Endodermal cell (in vitro differentiated cells): Measurements from ENCODE around the gene ADGRD2. TPM values are rescaled to one million over a fixed set of nuclear protein-coding genes. Genes with fewer than 3 reads are reported as not detected.

Source experiments
- DNase-seq: peaks from one replicate; pipeline ENCODE4 v3.0.0-alpha.2; 2017
- H3K27ac ChIP-seq: 2 replicates; pipeline ENCODE4 v1.5.1; 2013; ENCODE audit warnings: mild to moderate bottlenecking, low read depth, low read length, moderate library complexity
- H3K27me3 ChIP-seq: 2 replicates; pipeline ENCODE4 v1.6.1; 2013; ENCODE audit warnings: mild to moderate bottlenecking, low read length, moderate library complexity; ENCODE audit not compliant: insufficient read depth, control insufficient read depth, poor library complexity, severe bottlenecking
- H3K36me3 ChIP-seq: 2 replicates; pipeline ENCODE4 v1.7.0; 2013; ENCODE audit warnings: mild to moderate bottlenecking, low read length, moderate library complexity; ENCODE audit not compliant: control insufficient read depth, insufficient read depth
- H3K4me1 ChIP-seq: one replicate; pipeline ENCODE4 v1.7.0; 2013; ENCODE audit warnings: low read length; ENCODE audit not compliant: control insufficient read depth, insufficient read depth
- H3K4me3 ChIP-seq: 2 replicates; pipeline ENCODE4 v1.5.1; 2013; ENCODE audit warnings: mild to moderate bottlenecking, low read length, moderate library complexity
- H3K9ac ChIP-seq: 2 replicates; pipeline ENCODE4 v1.6.1; 2013; ENCODE audit warnings: mild to moderate bottlenecking, low read length, moderate library complexity; ENCODE audit not compliant: poor library complexity, severe bottlenecking; ENCODE audit errors: extremely low read depth
- H3K9me3 ChIP-seq: 2 replicates; pipeline ENCODE4 v1.6.1; 2013; ENCODE audit warnings: mild to moderate bottlenecking, low read length, moderate library complexity; ENCODE audit not compliant: control insufficient read depth
- H3K27ac Mint-ChIP-seq: 2 replicates; pipeline ENCODE4 v1.8.0; 2020; ENCODE audit warnings: mixed read lengths
- H3K27me3 Mint-ChIP-seq: 2 replicates; pipeline ENCODE4 v1.8.0; 2021; ENCODE audit warnings: mild to moderate bottlenecking, mixed read lengths; ENCODE audit not compliant: insufficient read depth
- H3K36me3 Mint-ChIP-seq: 2 replicates; pipeline ENCODE4 v1.8.0; 2020; ENCODE audit warnings: low read depth, mixed read lengths
- H3K4me1 Mint-ChIP-seq: 2 replicates; pipeline ENCODE4 v1.8.0; 2020; ENCODE audit warnings: mixed read lengths
- H3K4me3 Mint-ChIP-seq: 2 replicates; pipeline ENCODE4 v1.8.0; 2020; ENCODE audit warnings: mild to moderate bottlenecking, moderate library complexity, mixed read lengths
- H3K9me3 Mint-ChIP-seq: 2 replicates; pipeline ENCODE4 v1.8.0; 2020; ENCODE audit warnings: mild to moderate bottlenecking, mixed read lengths
- WGBS, 2 experiments: methylation state at CpG; one replicate each; pipeline versions ENCODE4 v1.1.5 to v1.1.7; 2013; ENCODE audit warnings: missing lambda C conversion rate in 2 of 2, mixed read lengths in 1 of 2; ENCODE audit not compliant: insufficient coverage in 1 of 2, insufficient read length in 1 of 2; 5-methylcytosine and 5-hydroxymethylcytosine counted together
- total RNA-seq, 2 donors: library from RNA; stranded (reverse); fragmentation: NEBNext Ultra II Directional in 1 of 2; extraction: Animal tissue kit (Norgen Biotek cat#: 25700) in 1 of 2; gene quantifications; 2 replicates in 1 of 2; 3 replicates in 1 of 2; pipeline ENCODE4 v1.2.1, GENCODE V29; 2021
- TF ChIP-seq, protein P1 (sequence below): fragments of 200-600 bp; sonication (generic); conservative IDR thresholded peaks from 2 replicates; pipeline ENCODE4 v1.5.0; 2021; ENCODE audit warnings: antibody characterized with exemption, mild to moderate bottlenecking

Gene ADGRD2
- total RNA-seq, 2 donors from 2014 or later = 0.33 to 0.40 TPM

DNA sequence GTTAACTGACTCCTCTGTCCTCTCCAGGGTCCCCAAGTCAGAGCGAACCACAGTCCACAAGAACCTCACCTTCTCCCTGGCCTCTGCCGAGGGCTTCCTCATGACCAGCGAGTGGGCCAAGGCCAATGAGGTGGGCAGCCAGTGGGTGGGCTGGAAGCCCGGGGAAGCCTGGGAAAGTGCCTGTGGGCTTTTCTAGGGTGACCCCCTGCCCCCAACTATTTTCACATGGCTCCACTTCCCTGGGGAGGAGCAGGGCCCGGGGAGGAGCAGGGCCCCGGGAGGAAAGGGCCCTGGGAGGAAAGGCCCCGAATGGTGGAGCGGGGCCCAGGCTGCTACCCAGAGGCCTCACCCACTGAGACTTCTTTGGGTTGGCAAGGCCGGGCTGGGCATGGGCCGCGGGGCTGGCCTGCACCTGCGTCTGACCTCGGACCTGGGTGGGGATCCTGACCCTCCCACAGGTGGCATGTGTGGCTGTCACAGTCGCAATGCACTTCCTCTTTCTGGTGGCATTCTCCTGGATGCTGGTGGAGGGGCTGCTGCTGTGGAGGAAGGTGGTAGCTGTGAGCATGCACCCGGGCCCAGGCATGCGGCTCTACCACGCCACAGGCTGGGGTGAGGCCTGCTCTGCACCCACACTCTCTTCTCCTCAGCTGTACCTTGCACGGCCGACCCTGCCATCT is 17.9 kb downstream of the ADGRD2 start:
- H3K27ac ChIP-seq = no peak overlapping the region
- Mint-ChIP-seq H3K4me3 (no peak overlapping the region), H3K27me3 (peaks cover 10% of the 10 kb centered on the region), H3K27ac (no peak overlapping the region), H3K4me1 (no peaks in the 10 kb centered on the region), H3K9me3 (no peaks in the 10 kb centered on the region), H3K36me3 (no peaks in the 10 kb centered on the region)
- TF ChIP-seq, protein P1, sequence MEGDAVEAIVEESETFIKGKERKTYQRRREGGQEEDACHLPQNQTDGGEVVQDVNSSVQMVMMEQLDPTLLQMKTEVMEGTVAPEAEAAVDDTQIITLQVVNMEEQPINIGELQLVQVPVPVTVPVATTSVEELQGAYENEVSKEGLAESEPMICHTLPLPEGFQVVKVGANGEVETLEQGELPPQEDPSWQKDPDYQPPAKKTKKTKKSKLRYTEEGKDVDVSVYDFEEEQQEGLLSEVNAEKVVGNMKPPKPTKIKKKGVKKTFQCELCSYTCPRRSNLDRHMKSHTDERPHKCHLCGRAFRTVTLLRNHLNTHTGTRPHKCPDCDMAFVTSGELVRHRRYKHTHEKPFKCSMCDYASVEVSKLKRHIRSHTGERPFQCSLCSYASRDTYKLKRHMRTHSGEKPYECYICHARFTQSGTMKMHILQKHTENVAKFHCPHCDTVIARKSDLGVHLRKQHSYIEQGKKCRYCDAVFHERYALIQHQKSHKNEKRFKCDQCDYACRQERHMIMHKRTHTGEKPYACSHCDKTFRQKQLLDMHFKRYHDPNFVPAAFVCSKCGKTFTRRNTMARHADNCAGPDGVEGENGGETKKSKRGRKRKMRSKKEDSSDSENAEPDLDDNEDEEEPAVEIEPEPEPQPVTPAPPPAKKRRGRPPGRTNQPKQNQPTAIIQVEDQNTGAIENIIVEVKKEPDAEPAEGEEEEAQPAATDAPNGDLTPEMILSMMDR = no peak
- no peaks in the 10 kb centered on the region for H3K36me3 ChIP-seq
- H3K9me3 ChIP-seq = no peaks in the 10 kb centered on the region
- no peak overlapping the region for H3K4me3 ChIP-seq
- H3K4me1 ChIP-seq = no peaks in the 10 kb centered on the region
- no peak overlapping the region for H3K9ac ChIP-seq
- DNase-seq = no peak
- peaks cover 3% of the 10 kb centered on the region for H3K27me3 ChIP-seq
- WGBS, 2 experiments = 92 to 95% methylated on average over 15 to 19 of the region's 19 CpGs

- Histone ChIP-seq H3K9me3 (no peaks in the 10 kb centered on the region), H3K36me3 (no peaks in the 10 kb centered on the region), H3K27me3 (no peaks in the 10 kb centered on the region), H3K4me1 (no peaks in the 10 kb centered on the region), H3K27ac (no peak overlapping the region), H3K4me3 (no peak overlapping the region), H3K9ac (no peak overlapping the region)
- TF ChIP-seq, protein P1 = no peak
- no peak for DNase-seq
- Mint-ChIP-seq H3K36me3 (no peaks in the 10 kb centered on the region), H3K9me3 (no peaks in the 10 kb centered on the region), H3K27ac (no peak overlapping the region), H3K27me3 (peaks cover 10% of the 10 kb centered on the region), H3K4me1 (no peaks in the 10 kb centered on the region), H3K4me3 (no peak overlapping the region)
- WGBS, 2 experiments = 91 to 99% methylated on average over 13 to 28 of the region's 28 CpGs
Measured at GRCh38 chr9:124469011-124469832, 19.0 kb downstream of the ADGRD2 start.

GRCh38 chr9:124470306-124470705 is 20.1 kb downstream of the ADGRD2 start:
- Histone ChIP-seq H3K36me3 (no peaks in the 10 kb centered on the region), H3K4me3 (no peak overlapping the region), H3K9ac (no peak overlapping the region), H3K9me3 (no peaks in the 10 kb centered on the region), H3K27ac (no peak overlapping the region), H3K27me3 (no peaks in the 10 kb centered on the region), H3K4me1 (no peaks in the 10 kb centered on the region)
- no peak for DNase-seq
- TF ChIP-seq, protein P1 = no peak
- no peak overlapping the region for H3K27ac Mint-ChIP-seq
- peaks cover 8% of the 10 kb centered on the region for H3K27me3 Mint-ChIP-seq
- no peak overlapping the region for H3K4me3 Mint-ChIP-seq
- WGBS, 2 experiments = 92 to 95% methylated on average over 5 to 13 of the region's 13 CpGs
- no peaks in the 10 kb centered on the region for H3K36me3 Mint-ChIP-seq
- H3K9me3 Mint-ChIP-seq = no peaks in the 10 kb centered on the region
- no peaks in the 10 kb centered on the region for H3K4me1 Mint-ChIP-seq
